HG02588 (cell line): ENCODE measurements around the gene FHOD1.
A peak's percentile ranks its signal among the peaks of the same experiment; 100 is the strongest.

Experiments
- ATAC-seq: cut with Tn5 transposase; IDR thresholded peaks from one replicate; pipeline ENCODE4 v1.9.1; 2021; ENCODE audit warnings: mild to moderate bottlenecking, moderate library complexity; ENCODE audit not compliant: unreplicated experiment

Gene FHOD1

DNA sequence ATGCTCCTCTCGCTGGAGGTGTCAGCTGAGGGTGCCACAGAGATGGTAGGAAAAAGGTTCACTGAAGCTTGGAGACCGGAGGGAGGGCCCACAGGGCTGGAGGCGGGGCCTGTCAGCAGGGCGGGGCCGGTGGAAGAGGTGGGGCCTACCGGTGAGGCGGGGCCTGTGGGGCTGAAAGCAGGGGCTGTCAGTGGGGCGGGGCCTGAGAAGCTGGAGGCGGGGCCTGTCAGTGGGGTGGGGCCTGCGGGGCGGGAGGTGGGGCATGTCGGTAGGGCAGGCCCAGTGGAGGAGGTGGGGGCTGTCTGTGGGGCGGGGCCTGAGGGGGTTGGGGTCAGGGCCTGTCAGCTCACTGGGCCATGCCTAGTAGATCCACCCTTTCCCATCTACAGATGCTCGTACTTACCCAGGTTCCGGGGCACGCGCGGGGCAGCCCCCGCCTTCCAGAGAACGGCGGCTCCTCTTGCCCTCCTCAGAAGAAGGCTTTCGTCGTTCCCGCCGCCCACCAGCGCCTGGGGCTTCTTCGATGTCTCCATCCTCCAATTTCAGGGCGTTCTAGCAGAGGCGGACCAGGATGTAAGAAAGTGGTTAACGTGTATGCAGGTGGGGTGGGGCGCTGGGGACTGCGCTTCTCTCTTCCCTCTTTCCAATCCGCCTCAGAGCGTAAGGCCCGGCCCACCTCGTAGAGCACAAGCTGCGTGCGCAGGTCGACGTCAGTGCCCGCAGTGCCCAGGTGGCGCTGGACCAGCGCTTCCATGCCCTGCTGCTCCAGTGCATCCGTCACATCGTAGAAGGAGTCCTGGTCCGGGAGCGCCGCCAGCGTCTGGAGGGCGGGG, 10.5 kb downstream of the FHOD1 start:
- no peak for ATAC-seq

DNA sequence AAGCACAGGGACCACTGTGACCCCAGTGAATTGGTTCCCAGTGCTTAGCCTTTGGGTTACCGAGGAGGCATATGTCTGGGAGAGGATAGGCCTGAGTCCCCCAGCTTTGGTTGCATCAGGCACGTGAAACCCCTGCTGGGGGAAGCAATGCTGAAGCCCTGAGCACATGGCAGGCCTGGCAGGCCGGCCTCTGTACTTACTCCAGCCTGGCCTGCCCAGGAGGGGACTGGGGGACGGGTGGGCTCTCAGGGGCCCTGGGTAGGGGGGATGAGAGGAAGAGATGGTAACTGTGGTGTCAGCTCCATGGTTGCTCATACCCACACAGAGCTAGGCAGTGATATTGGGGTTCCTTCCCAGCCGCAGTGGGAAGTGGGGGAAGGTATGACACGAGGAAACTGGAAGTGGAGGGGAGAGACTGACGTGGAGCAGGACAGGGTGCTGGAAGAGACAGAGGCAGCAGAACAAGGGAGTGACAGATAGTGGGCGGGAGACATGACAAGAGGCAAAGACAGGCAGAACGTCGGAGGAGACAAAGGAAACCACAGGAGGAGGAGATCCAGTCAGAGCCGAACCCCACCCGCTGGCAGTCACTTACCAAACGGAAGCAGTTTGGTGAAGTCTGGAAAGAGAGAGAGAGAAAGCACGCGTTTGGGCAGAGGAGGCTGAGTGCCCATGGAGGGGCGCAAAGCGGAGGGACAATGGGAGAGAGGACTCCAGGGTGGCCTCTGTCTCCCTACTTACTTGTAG, 11.3 kb downstream of the FHOD1 start:
- ATAC-seq: no peak

- ATAC-seq: no peak
Measured at GRCh38 chr16:67234180-67234597, 13.1 kb downstream of the FHOD1 start.

DNA sequence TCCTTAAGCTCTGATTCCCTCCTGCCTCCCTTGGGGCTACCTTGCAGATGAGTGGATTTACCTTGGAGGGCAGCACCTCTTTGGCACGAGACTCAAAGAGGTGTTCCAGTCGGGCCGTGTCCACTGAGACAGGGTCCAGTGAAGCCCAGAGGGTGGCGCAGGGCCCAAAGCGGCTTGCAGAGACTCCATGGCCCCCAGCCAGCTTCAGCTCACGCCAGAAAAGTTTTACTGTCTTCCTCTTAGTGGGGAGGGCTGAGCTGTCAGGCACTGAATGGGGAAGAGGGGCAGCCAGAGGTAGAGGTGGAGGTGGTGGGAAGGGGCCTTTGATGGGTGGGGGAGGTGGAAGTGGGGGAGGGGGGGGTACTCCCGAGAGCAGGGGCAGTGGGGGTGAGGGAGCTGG, 13.7 kb downstream of the FHOD1 start:
- no peak for ATAC-seq

DNA sequence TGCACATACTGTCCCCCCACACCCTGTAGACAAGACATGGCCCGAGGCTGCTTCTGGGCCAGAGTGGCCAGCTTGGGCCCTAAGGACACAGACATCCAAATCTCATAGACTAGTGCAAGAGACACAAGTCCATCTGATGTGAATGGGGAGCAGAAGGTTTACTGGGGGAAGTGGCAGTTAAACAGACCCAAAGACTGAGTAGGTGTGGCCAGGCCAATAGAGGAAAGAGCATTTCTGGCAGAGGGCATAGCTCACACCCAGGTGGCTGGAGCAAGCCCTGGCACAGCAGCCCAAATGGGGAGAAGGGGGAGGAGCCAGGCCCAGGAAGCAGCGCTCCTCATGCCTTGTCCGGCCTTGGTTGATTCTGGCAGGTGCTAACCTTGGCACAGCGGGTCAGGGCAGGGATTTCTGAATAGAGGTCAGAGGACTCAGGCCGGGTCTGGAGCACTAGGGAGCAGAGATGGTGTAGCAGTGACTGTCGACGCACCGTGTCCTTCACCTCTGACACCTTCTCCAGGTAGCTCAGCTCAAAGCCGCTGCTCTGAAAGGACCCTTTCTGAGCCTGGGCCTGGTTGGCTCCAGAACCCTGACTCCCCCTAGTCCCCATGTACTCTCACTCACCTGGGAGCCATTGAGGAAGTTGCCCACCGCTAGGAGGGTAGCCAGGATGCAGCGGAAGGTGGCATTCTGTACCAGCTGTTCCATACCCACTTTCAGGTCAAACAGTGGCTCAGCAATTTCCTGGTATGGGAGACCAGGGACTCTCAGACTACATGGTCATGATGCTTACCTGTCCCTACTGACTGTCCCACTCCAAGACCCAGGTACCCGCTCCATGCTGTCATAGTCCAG, 16.2 kb downstream of the FHOD1 start:
- no peak for ATAC-seq

DNA sequence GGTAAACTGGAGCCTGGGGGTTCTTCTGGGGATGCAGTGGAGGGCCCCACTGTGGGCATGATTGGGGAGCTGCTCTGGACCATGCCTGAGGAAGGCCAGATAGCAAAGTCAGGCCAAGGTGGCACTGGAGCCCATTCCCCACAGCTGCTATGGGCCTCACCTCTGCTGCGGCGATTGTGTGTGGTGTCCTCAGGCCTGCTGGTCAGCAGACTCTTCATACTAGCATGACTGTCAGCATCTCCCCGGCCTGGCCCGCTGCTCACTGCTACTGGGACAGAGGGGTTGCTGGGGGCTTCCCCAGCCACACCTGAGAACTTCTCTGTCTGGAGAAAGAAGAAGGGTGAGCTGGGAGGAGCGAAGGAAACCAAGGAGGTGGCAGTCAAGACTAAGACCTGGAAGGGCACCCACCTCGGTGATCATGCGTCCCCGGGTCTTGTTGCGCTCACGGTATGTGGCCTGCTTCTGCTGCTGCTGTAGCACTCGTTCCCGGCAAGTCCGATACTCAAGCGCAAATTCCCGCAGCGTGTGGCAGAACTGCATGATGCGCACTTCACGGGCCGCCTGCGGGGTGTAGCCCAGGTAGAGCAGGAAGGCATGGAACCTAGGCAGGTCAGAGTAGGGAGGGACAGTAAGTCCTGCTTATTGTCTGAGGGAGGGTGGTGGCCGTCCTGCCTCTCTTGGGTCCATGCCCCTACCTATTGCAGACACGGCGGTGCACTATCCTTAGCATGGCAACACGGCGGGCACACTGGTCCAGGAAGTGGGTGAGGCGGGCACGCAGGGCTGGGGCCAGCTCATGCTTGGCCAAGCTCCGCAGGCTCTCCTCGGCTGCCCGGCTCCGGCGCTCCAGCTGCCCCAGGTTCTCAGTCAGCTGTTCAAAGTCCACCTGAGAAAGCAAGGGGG, 17.1 kb downstream of the FHOD1 start:
- ATAC-seq: no peak

DNA sequence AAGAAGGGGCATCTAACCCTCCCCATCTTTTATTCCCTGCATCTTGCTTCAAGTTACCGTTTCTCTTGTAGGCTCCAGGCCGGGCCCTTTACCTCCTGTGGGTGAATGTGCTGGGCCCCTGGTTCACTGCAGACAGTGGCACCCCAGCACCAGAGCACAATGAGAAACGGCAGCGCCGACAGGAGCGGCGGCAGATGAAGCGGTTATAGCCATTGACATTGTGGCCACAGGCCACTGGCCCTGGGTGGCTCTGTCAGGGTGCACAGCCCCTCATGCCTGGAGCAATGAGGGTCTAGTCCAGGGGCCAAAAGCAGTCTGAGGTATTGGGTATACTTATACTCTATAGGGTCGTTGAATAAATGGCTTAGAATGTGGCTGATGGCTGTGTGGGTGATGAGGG, 18.4 kb downstream of the FHOD1 start:
- no peak for ATAC-seq

- ATAC-seq: no peak
Measured at GRCh38 chr16:67228034-67228785, 19.1 kb downstream of the FHOD1 start.

DNA sequence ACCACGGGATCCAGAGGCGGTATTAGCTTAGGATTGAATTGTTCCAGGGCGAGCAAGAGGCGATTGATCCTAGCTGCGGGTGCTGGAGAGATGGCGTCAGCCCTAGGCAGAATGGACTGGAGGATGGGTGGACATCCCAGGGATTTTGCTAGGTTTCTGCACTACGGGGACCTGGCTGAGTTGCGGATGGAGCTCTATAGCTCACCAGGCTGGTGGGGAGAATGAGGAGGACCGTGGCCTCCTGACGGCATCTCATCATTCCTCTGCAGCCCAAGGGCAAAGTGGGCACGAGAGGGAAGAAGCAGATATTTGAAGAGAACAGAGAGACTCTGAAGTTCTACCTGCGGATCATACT, 19.7 kb downstream of the FHOD1 start:
- no peak for ATAC-seq

- peak; percentile 89 for ATAC-seq
Measured at GRCh38 chr16:67226804-67227566, 20.3 kb downstream of the FHOD1 start, which contains the start of gene TMEM208. Gene TMEM208, plus strand, starts transcription at chr16:67227130. Its CDS starts 89 bp downstream, at chr16:67227219.

- no peak for ATAC-seq
Measured at GRCh38 chr16:67226295-67226803, 20.9 kb downstream of the FHOD1 start.

DNA sequence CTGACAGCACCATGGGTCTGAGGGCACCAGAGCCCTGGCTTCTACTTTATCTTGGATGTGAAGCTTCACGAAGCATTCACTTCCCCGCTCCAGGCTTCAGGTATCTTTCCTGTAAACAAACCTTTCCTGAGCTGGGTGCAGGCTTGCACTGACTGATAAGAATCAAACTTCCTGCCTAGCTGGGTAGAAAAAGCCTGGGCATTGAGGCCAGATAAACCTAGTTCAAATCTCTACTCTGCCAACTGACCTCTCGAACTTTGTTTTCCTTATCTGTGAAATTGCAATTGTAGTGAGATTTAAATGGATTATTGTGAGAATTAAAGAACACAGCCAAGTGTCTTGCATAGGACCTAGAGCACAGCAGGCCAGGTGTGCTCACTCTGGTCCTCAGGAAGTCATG, 23.3 kb downstream of the FHOD1 start:
- ATAC-seq: no peak

DNA sequence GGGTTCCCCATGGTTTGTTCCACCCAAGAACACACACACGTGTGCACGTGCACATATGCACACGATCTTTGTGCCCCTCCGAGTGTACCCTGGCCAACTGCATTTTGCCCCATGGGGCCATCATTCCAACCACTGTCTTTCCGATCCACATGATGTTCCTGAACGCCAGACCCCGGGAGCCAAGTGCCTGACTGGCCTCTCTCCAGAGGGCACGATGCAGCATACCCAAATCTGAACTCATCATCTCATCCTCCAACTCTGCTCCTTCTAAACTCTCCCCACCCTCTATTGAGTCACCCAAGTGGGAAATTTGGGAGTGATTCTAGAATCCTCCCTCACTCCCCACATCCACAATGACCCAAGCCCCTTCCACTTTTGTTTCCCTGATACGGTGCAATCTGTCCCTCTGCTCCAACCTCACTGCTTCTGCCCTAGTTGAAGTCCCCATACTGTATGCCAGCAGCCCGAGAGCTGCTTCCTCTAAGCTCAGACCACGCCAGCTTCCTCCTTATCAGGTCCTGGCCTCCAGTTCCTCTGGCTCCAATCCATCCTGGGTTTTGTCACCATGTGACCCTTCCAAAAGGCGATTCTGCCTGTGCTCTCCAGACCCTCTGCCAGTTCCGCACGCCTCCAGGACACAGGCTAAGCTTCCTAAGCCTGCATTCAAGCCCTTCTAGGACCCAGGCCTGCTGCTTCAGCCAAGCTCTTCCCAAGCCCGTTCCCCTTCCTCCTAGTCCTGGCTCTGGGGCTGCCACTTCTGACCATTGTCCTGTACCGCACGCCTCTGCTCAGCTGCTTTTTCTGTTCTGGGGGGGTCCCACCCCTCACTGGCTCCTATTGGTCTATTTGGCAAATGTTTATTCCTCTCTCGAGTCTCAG, 30.4 kb downstream of the FHOD1 start:
- ATAC-seq: no peak

DNA sequence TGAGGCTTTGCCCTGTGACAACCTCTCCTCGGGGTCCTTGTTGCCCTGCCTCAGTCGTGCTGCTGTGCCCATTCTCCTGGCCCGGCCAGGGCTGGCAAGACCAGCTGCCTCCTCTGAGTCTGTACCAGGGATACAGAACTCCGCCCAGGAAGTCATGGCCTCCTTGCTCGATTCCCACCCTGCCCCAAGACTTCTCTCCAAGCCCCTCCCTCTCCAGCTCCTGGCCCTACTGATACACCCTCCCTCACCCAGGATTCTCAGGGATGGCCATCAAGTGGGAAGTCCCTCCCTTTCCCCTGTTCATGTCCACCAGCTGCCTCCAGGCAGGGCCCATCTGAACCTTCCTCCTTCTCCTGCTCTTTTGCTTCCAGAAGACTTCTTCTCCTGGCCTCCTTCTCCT, 31.6 kb downstream of the FHOD1 start:
- no peak for ATAC-seq

- no peak for ATAC-seq
Measured at GRCh38 chr16:67213197-67214019, 33.9 kb downstream of the FHOD1 start.

DNA sequence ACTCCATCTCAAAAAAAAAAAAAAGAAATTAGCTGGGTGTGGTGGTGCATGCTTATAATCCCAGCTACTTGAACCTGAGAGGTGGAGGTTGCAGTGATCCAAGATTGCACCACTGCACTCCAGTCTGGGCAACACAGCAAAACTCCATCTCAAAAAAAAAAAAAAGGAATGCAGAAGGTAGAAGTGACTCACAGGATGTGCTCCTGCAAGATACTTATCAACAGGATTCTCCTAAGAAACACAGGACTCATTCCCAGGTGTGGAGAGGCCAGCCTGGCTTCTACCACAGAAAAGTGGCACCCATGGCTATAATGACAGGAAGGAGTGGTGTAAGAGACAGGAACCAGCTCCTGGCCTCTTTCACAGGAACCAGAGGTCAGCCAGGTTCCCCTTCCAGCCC, 34.5 kb downstream of the FHOD1 start:
- ATAC-seq: no peak

DNA sequence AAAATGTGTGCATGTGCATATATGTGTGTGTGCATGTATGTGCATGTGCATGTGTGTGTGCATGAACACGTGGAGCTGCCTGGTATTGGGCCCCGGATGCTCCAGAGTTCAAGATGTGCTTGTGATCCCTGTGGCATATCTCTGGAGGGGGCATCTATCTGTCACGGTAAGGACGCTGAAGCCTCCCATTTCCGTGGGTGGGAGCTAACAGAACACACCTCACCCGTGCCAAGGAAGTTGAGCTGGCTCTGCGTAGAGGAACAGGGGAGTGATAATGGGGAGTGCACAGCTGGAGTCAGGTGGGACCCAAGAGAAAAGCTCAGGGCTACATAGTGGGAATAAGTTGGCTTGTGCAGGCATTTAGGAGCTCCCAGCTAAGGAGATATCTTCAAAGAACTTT, 35.6 kb downstream of the FHOD1 start:
- no peak for ATAC-seq
